ENCODE data around the gene ZNF883.

ZNF883 gene

GRCh38 chr9:112917047-112917986 lies 94.7 kb downstream of the ZNF883 start:
- DNase-seq: no peak

- DNase-seq: no peak
Measured at GRCh38 chr9:112914524-112914923, 97.5 kb downstream of the ZNF883 start.

GRCh38 chr9:112913326-112913725 lies 98.7 kb downstream of the ZNF883 start:
- no peak for DNase-seq

- DNase-seq: no peak
Measured at GRCh38 chr9:112912636-112913035, 99.4 kb downstream of the ZNF883 start.

GRCh38 chr9:112911736-112912135 lies 100.3 kb downstream of the ZNF883 start:
- no peak for DNase-seq

Measured in activated CD4-positive, alpha-beta T cell treated with anti-CD3 and anti-CD28 coated beads, Interleukin-2, Interleukin-6, amounts not matched to agents 100 ng/mL and 50 ng/mL, durations not matched to agents 16 hours and 8 hours (primary cell).